Gastrocnemius medialis (tissue), 4 donors: ENCODE results near the gene PGM2L1.

Source experiments
- CTCF ChIP-seq, 5 experiments: fragments of 450-650 bp in 3 of 5; fragments of 200-600 bp in 2 of 5; sonication (generic) in 2 of 5; IDR thresholded peaks in 4 of 5; conservative IDR thresholded peaks in 1 of 5; 1 replicate in 4 of 5; 2 replicates in 1 of 5; pipeline ENCODE4 v1.5.1; 2016 to 2019; ENCODE audit warnings: antibody characterized with exemption in 5 of 5, mild to moderate bottlenecking in 3 of 5, moderate library complexity in 3 of 5
- POLR2A ChIP-seq, 2 donors: fragments of 450-650 bp; IDR thresholded peaks; one replicate each; pipeline ENCODE4 v1.6.1; 2017; ENCODE audit warnings: antibody characterized with exemption in 2 of 2, mild to moderate bottlenecking in 2 of 2, moderate library complexity in 2 of 2

DNA sequence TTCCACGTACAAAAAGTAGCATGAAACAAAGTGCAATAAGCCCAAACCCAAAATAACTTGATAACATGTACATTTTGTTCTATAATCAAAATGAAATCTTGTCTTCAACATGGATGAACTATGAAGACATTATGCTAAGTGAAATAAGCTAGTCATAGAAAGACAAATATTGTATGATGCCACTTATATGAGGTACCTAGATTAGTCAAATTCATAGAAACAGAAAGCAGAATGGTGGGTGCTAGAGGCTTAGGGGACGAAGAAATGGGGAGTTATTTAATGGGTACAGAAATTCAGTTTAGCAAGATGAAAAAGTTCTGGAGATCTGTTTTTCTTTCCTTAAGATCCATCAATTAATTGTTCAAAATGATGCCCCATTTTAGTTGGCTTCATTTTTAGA lies 7.5 kb downstream of the PGM2L1 start:
- TF ChIP-seq CTCF (IDR thresholded peaks at IDR 0.05 in 4 of 5, conservative IDR thresholded peaks at IDR 0.05 in 1 of 5) (no peak), POLR2A (IDR thresholded peaks at IDR 0.05) (no peak)
